HCT116 (cell line): ENCODE measurements around the gene ADAMTS9.

Experiments used
- EZH2 ChIP-seq: fragments of 200-600 bp; sonication (generic); IDR thresholded peaks from 2 replicates; pipeline ENCODE4 v1.6.1; 2017; ENCODE audit warnings: antibody characterized with exemption, mixed run types
- RAD21 ChIP-seq: IDR thresholded peaks from 2 replicates; pipeline ENCODE4 v1.6.1; 2012; ENCODE audit warnings: low read depth, mild to moderate bottlenecking
- REST ChIP-seq: IDR thresholded peaks from 2 replicates; pipeline ENCODE4 v1.6.1; 2012; ENCODE audit warnings: low read depth
- TF ChIP-seq, protein P1 (sequence below), 3 experiments: fragments of 200-600 bp in 1 of 3; sonication (generic) in 1 of 3; IDR thresholded peaks in 2 of 3; conservative IDR thresholded peaks in 1 of 3; 2 replicates each; pipeline ENCODE4 v1.5.1; 2012 to 2017; ENCODE audit warnings: low read depth in 2 of 3, low read length in 2 of 3, antibody characterized with exemption in 1 of 3, borderline replicate concordance in 1 of 3, control low read depth in 1 of 3, mild to moderate bottlenecking in 1 of 3, mixed read lengths in 1 of 3, mixed run types in 1 of 3, moderate library complexity in 1 of 3; ENCODE audit not compliant: insufficient read depth in 1 of 3

DNA sequence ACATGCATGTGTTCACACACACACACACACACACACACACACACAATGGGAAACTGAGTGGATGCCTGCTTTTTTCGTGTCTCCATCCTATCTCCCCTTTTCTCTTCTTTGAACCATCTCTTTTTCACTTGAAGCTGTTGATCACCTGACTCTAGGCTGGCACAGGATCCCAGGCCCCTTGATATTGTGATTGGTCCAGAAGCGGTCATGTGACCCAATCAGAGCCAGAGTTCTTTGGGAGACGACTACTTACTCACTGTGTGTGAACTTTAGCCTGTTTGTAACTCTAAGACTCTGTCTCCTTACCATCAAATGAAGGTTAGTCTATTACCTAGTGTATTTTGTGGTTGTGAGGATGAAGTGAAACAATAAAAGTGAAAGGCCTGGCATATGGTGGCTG, 172.9 kb downstream of the ADAMTS9 start:
- TF ChIP-seq RAD21 (no peak), EZH2 (no peak), REST (no peak)
- TF ChIP-seq, protein P1, sequence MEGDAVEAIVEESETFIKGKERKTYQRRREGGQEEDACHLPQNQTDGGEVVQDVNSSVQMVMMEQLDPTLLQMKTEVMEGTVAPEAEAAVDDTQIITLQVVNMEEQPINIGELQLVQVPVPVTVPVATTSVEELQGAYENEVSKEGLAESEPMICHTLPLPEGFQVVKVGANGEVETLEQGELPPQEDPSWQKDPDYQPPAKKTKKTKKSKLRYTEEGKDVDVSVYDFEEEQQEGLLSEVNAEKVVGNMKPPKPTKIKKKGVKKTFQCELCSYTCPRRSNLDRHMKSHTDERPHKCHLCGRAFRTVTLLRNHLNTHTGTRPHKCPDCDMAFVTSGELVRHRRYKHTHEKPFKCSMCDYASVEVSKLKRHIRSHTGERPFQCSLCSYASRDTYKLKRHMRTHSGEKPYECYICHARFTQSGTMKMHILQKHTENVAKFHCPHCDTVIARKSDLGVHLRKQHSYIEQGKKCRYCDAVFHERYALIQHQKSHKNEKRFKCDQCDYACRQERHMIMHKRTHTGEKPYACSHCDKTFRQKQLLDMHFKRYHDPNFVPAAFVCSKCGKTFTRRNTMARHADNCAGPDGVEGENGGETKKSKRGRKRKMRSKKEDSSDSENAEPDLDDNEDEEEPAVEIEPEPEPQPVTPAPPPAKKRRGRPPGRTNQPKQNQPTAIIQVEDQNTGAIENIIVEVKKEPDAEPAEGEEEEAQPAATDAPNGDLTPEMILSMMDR (IDR thresholded peaks at IDR 0.05 in 2 of 3, conservative IDR thresholded peaks at IDR 0.05 in 1 of 3; ENCODE audit: borderline replicate concordance in 1 of 3, insufficient read depth in 1 of 3, low read depth in 2 of 3, low read length in 2 of 3), result no peak
